Measurements from ENCODE around the gene C17orf114.
A peak's percentile ranks its signal among the peaks of the same experiment; 100 is the strongest.

The C17orf114 gene

GRCh38 chr17:4789951-4790704 is 12.0 kb downstream of the C17orf114 start:
- H3K27me3 ChIP-seq (ENCODE audit: control insufficient read depth, insufficient read depth, low read length): peaks cover 8% of the 10 kb centered on the region
- H3K9ac ChIP-seq (ENCODE audit: low read length in 3 of 3): peak overlapping the region; percentile 73 to 82 (median 80)
- no peaks in the 10 kb centered on the region for H3K9me3 ChIP-seq (ENCODE audit: control insufficient read depth in 2 of 3, insufficient read depth in 1 of 3, low read length in 3 of 3)
- peak overlapping the region; percentile 83 to 92 (median 86) for H3K4me3 ChIP-seq (ENCODE audit: low read length in 3 of 3)
- H3K4me1 ChIP-seq (ENCODE audit: control insufficient read depth in 2 of 3, insufficient read depth in 2 of 3, low read depth in 1 of 3, low read length in 3 of 3): peaks cover 0 to 25% (median 12%) of the 10 kb centered on the region in 3 donors
- DNase-seq (peak; percentile 86 to 95 (median 90)), FAIRE-seq (no peak)
- peak overlapping the region; percentile 92 to 93 for H3K27ac ChIP-seq (ENCODE audit: low read depth in 2 of 2, low read length in 2 of 2)
- intact Hi-C loops (cut with DNase I): loop anchor here (5.0 kb wide), 1 partner anchor 92 kb away; no protein-coding TSS in a partner anchor
- H3K36me3 ChIP-seq (ENCODE audit: control insufficient read depth in 2 of 3, insufficient read depth in 3 of 3, low read length in 3 of 3): no peaks in the 10 kb centered on the region
- peak; percentile 54 for TF ChIP-seq CTCF (IDR thresholded peaks at IDR 0.05; ENCODE audit: borderline replicate concordance, extremely low read depth, insufficient read depth)

- FAIRE-seq: no peak
- intact Hi-C loops (cut with DNase I): loop anchor here (5.0 kb wide), 1 partner anchor 93 kb away; no protein-coding TSS in a partner anchor
- peaks cover 0 to 25% (median 12%) of the 10 kb centered on the region in 3 donors for H3K4me1 ChIP-seq (ENCODE audit: control insufficient read depth in 2 of 3, insufficient read depth in 2 of 3, low read depth in 1 of 3, low read length in 3 of 3)
- H3K9me3 ChIP-seq (ENCODE audit: control insufficient read depth in 2 of 3, insufficient read depth in 1 of 3, low read length in 3 of 3): no peaks in the 10 kb centered on the region
- no peak for DNase-seq
- H3K36me3 ChIP-seq (ENCODE audit: control insufficient read depth in 2 of 3, insufficient read depth in 3 of 3, low read length in 3 of 3): no peaks in the 10 kb centered on the region
- peak overlapping the region; percentile 54 to 83 (median 57) for H3K4me3 ChIP-seq (ENCODE audit: low read length in 3 of 3)
- H3K27me3 ChIP-seq (ENCODE audit: control insufficient read depth, insufficient read depth, low read length): peaks cover 11% of the 10 kb centered on the region
- H3K27ac ChIP-seq (ENCODE audit: low read depth in 2 of 2, low read length in 2 of 2): peak overlapping the region; percentile 92 to 93
- H3K9ac ChIP-seq (ENCODE audit: low read length in 3 of 3): peak overlapping the region in 2 of 3 donors; percentile 73 to 80
- TF ChIP-seq CTCF (IDR thresholded peaks at IDR 0.05; ENCODE audit: borderline replicate concordance, extremely low read depth, insufficient read depth): no peak
These were observed 12.5 kb downstream of the C17orf114 start for GRCh38 chr17:4789701-4789950.

GRCh38 chr17:4788807-4789700 is 13.1 kb downstream of the C17orf114 start, which contains the start of gene GLTPD2:
Gene GLTPD2, plus strand, starts transcription at chr17:4788964. Its CDS starts 48 bp downstream, at chr17:4789012.
- DNase-seq (peak in 4 of 5 donors; percentile 39 to 68 (median 53)), FAIRE-seq (no peak)
- H3K9ac ChIP-seq (ENCODE audit: low read length in 3 of 3): peak within 1 kb of the TSS in 2 of 3 donors; percentile 73 to 80
- intact Hi-C loops (cut with DNase I): loop anchor here (5.0 kb wide), 1 partner anchor 93 kb away; no protein-coding TSS in a partner anchor
- H3K27me3 ChIP-seq (ENCODE audit: control insufficient read depth, insufficient read depth, low read length): peaks cover 17% of the 10 kb centered on the region
- peak within 1 kb of the TSS; percentile 54 to 83 (median 57) for H3K4me3 ChIP-seq (ENCODE audit: low read length in 3 of 3)
- H3K9me3 ChIP-seq (ENCODE audit: control insufficient read depth in 2 of 3, insufficient read depth in 1 of 3, low read length in 3 of 3): no peaks in the 10 kb centered on the region
- no peaks in the 10 kb centered on the region for H3K36me3 ChIP-seq (ENCODE audit: control insufficient read depth in 2 of 3, insufficient read depth in 3 of 3, low read length in 3 of 3)
- no peak for TF ChIP-seq CTCF (IDR thresholded peaks at IDR 0.05; ENCODE audit: borderline replicate concordance, extremely low read depth, insufficient read depth)
- H3K27ac ChIP-seq (ENCODE audit: low read depth in 2 of 2, low read length in 2 of 2): peak within 1 kb of the TSS; percentile 92 to 93
- peaks cover 0 to 25% (median 12%) of the 10 kb centered on the region in 3 donors for H3K4me1 ChIP-seq (ENCODE audit: control insufficient read depth in 2 of 3, insufficient read depth in 2 of 3, low read depth in 1 of 3, low read length in 3 of 3)
